Osteoblast (primary cell): Measurements from ENCODE around the gene CADPS2. TPM values are rescaled to one million over a fixed set of nuclear protein-coding genes. Genes with fewer than 3 reads are reported as not detected.
A peak's percentile ranks its signal among the peaks of the same experiment; 100 is the strongest.

Experiments
- DNase-seq: peaks from one replicate; pipeline ENCODE4 v3.0.0; 2011; ENCODE audit warnings: low spot score, mixed read lengths; ENCODE audit not compliant: insufficient read length; ENCODE audit errors: missing footprints
- H2AFZ ChIP-seq: 2 replicates; pipeline ENCODE4 v1.6.0; 2011; ENCODE audit warnings: mild to moderate bottlenecking, low read length
- H3K27ac ChIP-seq: 2 replicates; pipeline ENCODE4 v1.5.1; 2011; ENCODE audit warnings: mild to moderate bottlenecking, low read depth, low read length, moderate library complexity
- H3K27me3 ChIP-seq: 2 replicates; pipeline ENCODE4 v1.6.0; 2012; ENCODE audit warnings: mild to moderate bottlenecking, control low read depth, inconsistent platforms, low read length, moderate library complexity; ENCODE audit not compliant: insufficient read depth
- H3K36me3 ChIP-seq: 2 replicates; pipeline ENCODE4 v1.5.1; 2011; ENCODE audit warnings: mild to moderate bottlenecking, low read length, control low read depth, moderate library complexity; ENCODE audit not compliant: insufficient read depth
- H3K4me1 ChIP-seq: 2 replicates; pipeline ENCODE4 v1.5.1; 2011; ENCODE audit warnings: mild to moderate bottlenecking, low read length, control low read depth, moderate library complexity; ENCODE audit not compliant: insufficient read depth
- H3K4me2 ChIP-seq: 2 replicates; pipeline ENCODE4 v1.6.0; 2011; ENCODE audit warnings: mild to moderate bottlenecking, low read length; ENCODE audit not compliant: insufficient read depth
- H3K4me3 ChIP-seq: fragments of 200-600 bp; sonication (generic); 3 replicates; pipeline ENCODE4 v1.5.1; 2012; ENCODE audit warnings: mild to moderate bottlenecking, low read length, inconsistent platforms; ENCODE audit not compliant: insufficient read depth
- H3K79me2 ChIP-seq: 2 replicates; pipeline ENCODE4 v1.6.0; 2012; ENCODE audit warnings: mild to moderate bottlenecking, low read length, control low read depth, inconsistent platforms; ENCODE audit not compliant: insufficient read depth
- H3K9me3 ChIP-seq: 2 replicates; pipeline ENCODE4 v1.5.1; 2011; ENCODE audit warnings: low read depth, low read length, control low read depth
- H4K20me1 ChIP-seq: 2 replicates; pipeline ENCODE4 v1.6.0; 2012; ENCODE audit warnings: mild to moderate bottlenecking, low read length, control low read depth; ENCODE audit not compliant: insufficient read depth
- CTCF ChIP-seq: IDR thresholded peaks from 2 replicates; pipeline ENCODE4 v1.5.1; 2011; ENCODE audit warnings: mild to moderate bottlenecking, low read depth, low read length, moderate library complexity; ENCODE audit errors: extremely low read depth
- total RNA-seq: library from RNA; depleted of rRNA; stranded (reverse); fragments of >200 nt; gene quantifications from 2 replicates; pipeline ENCODE4 v1.2.3, GENCODE V29; 2012

Gene CADPS2
- total RNA-seq, 1 donor: 21.7 TPM

GRCh38 chr7:122412883-122413282, 473.4 kb downstream of the CADPS2 start:
- no peak overlapping the region for H3K4me3 ChIP-seq
- H4K20me1 ChIP-seq: no peaks in the 10 kb centered on the region
- no peaks in the 10 kb centered on the region for H3K36me3 ChIP-seq
- H3K27ac ChIP-seq: no peak overlapping the region
- H3K9me3 ChIP-seq: no peaks in the 10 kb centered on the region
- H2AFZ ChIP-seq: no peak overlapping the region
- no peaks in the 10 kb centered on the region for H3K4me1 ChIP-seq
- no peak for TF ChIP-seq CTCF
- DNase-seq: no peak
- H3K4me2 ChIP-seq: no peak overlapping the region
- no peaks in the 10 kb centered on the region for H3K79me2 ChIP-seq
- no peaks in the 10 kb centered on the region for H3K27me3 ChIP-seq

GRCh38 chr7:122412441-122412840, 473.8 kb downstream of the CADPS2 start:
- no peaks in the 10 kb centered on the region for H3K27me3 ChIP-seq
- H3K36me3 ChIP-seq: no peaks in the 10 kb centered on the region
- no peaks in the 10 kb centered on the region for H3K4me1 ChIP-seq
- no peak overlapping the region for H3K4me2 ChIP-seq
- TF ChIP-seq CTCF: no peak
- no peak overlapping the region for H3K27ac ChIP-seq
- H3K9me3 ChIP-seq: no peaks in the 10 kb centered on the region
- no peaks in the 10 kb centered on the region for H4K20me1 ChIP-seq
- H3K4me3 ChIP-seq: no peak overlapping the region
- no peak overlapping the region for H2AFZ ChIP-seq
- no peak for DNase-seq
- no peaks in the 10 kb centered on the region for H3K79me2 ChIP-seq

- Histone ChIP-seq H4K20me1 (no peaks in the 10 kb centered on the region), H3K4me2 (no peak overlapping the region), H3K79me2 (no peaks in the 10 kb centered on the region), H3K9me3 (no peaks in the 10 kb centered on the region), H3K4me3 (no peak overlapping the region), H3K27me3 (no peaks in the 10 kb centered on the region), H3K4me1 (no peaks in the 10 kb centered on the region), H3K36me3 (no peaks in the 10 kb centered on the region), H2AFZ (no peak overlapping the region), H3K27ac (no peak overlapping the region)
- no peak for TF ChIP-seq CTCF
- peak; percentile 11 for DNase-seq
Measured at GRCh38 chr7:122407195-122407594, 479.1 kb downstream of the CADPS2 start.

GRCh38 chr7:122403113-122403512, 483.1 kb downstream of the CADPS2 start:
- Histone ChIP-seq H3K79me2 (no peaks in the 10 kb centered on the region), H3K4me1 (no peaks in the 10 kb centered on the region), H3K4me2 (no peak overlapping the region), H3K27ac (no peak overlapping the region), H4K20me1 (no peaks in the 10 kb centered on the region), H3K27me3 (no peaks in the 10 kb centered on the region), H3K9me3 (no peaks in the 10 kb centered on the region), H3K36me3 (no peaks in the 10 kb centered on the region), H2AFZ (no peak overlapping the region), H3K4me3 (no peak overlapping the region)
- no peak for DNase-seq
- TF ChIP-seq CTCF: no peak
